Bronchial epithelial cell (primary cell): ENCODE results near the gene ZNF322. TPM values are rescaled to one million over a fixed set of nuclear protein-coding genes. Genes with fewer than 3 reads are reported as not detected.

ENCODE experiments used
- DNase-seq: peaks from one replicate; pipeline ENCODE4 v3.0.0-alpha.2; 2010; ENCODE audit warnings: low read depth
- FAIRE-seq: peaks from 2 replicates; lab custom pipeline; 2011; peaks lifted over from hg19 to GRCh38; lab: Jason Lieb, UNC
- H3K27me3 ChIP-seq: 2 replicates; pipeline ENCODE4 v1.5.1; 2011; ENCODE audit warnings: low read length; ENCODE audit not compliant: control insufficient read depth, insufficient read depth
- H3K36me3 ChIP-seq: 2 replicates; pipeline ENCODE4 v1.5.1; 2011; ENCODE audit warnings: low read length; ENCODE audit not compliant: control insufficient read depth, insufficient read depth
- H3K4me3 ChIP-seq: 2 replicates; pipeline ENCODE4 v1.5.1; 2011; ENCODE audit warnings: mild to moderate bottlenecking, low read depth, low read length, control low read depth
- total RNA-seq: library from RNA; depleted of rRNA; stranded (reverse); fragments of >200 nt; gene quantifications from 2 replicates; pipeline ENCODE4 v1.2.1, GENCODE V29; 2014
- TF ChIP-seq, protein P1 (sequence below): IDR thresholded peaks from 2 replicates; pipeline ENCODE4 v1.5.1; 2011; ENCODE audit warnings: mild to moderate bottlenecking, moderate library complexity, low read length, control low read depth, inconsistent platforms; ENCODE audit not compliant: insufficient read depth, severe bottlenecking

ZNF322 gene
- total RNA-seq, 1 donor from 2014 or later = 16.8 TPM

DNA sequence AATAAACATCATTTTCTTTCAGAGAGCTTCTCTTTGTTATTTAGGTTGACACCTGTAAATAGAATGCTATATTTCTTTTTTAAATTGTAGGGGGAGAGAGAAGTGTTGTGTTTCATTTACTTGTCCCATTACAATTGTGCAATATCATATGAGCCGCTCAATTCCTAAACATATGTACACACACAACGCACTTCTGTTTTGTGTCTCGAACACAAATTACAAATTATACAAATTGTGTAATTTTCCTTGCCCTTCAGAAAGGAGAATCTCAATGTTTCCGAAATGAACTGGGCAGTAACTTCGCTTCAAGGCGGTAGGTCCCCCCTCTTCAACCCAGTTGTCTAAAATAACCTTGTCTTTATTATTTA lies 65.4 kb downstream of the ZNF322 start:
- no peaks in the 10 kb centered on the region for H3K27me3 ChIP-seq
- FAIRE-seq (no peak), DNase-seq (no peak)
- H3K36me3 ChIP-seq = peaks cover 5% of the 10 kb centered on the region
- H3K4me3 ChIP-seq = no peak overlapping the region
- TF ChIP-seq, protein P1, sequence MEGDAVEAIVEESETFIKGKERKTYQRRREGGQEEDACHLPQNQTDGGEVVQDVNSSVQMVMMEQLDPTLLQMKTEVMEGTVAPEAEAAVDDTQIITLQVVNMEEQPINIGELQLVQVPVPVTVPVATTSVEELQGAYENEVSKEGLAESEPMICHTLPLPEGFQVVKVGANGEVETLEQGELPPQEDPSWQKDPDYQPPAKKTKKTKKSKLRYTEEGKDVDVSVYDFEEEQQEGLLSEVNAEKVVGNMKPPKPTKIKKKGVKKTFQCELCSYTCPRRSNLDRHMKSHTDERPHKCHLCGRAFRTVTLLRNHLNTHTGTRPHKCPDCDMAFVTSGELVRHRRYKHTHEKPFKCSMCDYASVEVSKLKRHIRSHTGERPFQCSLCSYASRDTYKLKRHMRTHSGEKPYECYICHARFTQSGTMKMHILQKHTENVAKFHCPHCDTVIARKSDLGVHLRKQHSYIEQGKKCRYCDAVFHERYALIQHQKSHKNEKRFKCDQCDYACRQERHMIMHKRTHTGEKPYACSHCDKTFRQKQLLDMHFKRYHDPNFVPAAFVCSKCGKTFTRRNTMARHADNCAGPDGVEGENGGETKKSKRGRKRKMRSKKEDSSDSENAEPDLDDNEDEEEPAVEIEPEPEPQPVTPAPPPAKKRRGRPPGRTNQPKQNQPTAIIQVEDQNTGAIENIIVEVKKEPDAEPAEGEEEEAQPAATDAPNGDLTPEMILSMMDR = no peak

DNA sequence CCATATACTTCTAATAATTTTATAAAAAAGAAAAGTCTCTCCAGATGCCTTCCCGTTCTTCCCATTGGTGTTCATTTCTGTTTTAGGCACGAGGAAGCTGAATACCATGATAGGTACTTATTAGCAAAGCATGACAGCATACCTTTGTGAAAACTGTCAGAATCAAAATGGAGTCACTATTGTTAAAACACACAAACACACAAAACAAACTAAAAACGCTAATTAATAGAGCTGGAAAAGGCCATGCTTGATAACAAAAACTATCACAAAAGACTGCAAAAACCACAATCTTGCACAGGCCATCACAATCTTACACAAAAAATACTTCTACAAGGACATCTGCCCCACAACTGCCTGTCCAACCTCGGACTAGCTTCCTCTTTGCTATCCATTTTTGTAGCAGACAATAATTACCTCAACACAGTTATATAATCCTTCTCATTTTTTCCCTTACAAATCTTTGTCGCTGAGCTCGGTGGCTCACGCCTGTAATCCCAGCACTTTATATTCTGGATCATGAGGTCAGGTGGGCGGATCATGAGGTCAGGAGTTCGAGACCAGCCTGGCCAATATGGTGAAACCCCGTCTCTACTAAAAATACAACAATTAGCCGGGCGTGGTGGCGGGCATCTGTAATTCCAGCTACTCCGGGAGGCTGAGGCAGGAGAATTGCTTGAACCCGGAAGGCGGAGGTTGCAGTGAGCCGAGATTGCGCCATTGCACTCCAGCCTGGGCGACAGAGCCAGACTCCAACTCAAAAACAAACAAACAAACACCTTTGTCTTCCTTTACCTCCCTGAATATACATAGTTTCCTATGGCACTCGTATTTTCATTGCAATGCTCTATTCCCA lies 66.0 kb downstream of the ZNF322 start:
- H3K27me3 ChIP-seq = no peaks in the 10 kb centered on the region
- FAIRE-seq = no peak
- TF ChIP-seq, protein P1 = no peak
- H3K4me3 ChIP-seq = no peak overlapping the region
- no peak for DNase-seq
- H3K36me3 ChIP-seq = peaks cover 3% of the 10 kb centered on the region

DNA sequence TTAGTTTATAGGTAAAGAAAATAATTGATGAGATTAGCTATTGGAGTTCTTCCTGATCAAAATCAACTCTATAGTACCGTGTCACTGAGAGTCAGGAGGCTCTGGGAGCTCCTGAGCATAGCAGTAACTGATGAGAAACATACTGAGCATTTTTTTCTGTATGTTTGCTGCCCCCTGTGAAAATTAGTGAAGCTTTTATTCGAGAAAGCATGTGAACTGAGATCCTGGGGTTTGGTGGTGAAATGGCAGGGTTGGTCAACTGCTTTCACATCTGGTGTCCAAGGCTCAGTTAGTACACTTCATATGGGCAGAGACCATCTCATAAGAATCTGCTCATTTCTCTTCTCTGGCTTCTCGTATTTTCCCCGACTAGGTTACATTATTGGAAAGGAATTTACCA lies 66.9 kb downstream of the ZNF322 start:
- no peak for FAIRE-seq
- no peaks in the 10 kb centered on the region for H3K36me3 ChIP-seq

DNA sequence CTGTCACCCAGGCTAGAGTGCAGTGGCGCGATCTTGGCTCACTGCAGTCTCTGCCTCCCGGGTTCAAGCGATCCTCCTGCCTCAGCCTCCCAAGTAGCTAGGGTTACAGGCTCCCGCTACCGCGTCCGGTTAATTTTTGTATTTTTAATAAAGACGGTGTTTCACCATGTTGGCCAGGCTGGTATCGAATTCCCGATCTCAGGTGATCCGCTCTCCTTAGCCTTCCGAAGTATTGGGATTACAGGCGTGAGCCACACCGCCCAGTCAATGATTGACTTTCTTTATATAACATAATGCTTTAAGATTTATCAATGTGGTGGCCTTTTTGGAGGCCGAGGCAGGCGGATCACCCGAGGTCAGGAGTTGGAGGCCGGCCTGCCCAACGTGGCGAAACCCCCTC lies 70.6 kb downstream of the ZNF322 start:
- DNase-seq (no peak), FAIRE-seq (no peak)
- no peak overlapping the region for H3K4me3 ChIP-seq
- TF ChIP-seq, protein P1 = no peak
- no peaks in the 10 kb centered on the region for H3K27me3 ChIP-seq
- H3K36me3 ChIP-seq = no peaks in the 10 kb centered on the region

More for the DNA sequence above, 66.9 kb downstream of the ZNF322 start:
- DNase-seq = no peak
- TF ChIP-seq, protein P1 = no peak
- H3K4me3 ChIP-seq = no peak overlapping the region
- H3K27me3 ChIP-seq = no peaks in the 10 kb centered on the region

Other genes starting within 250 kb of the ZNF322 start
- 1.2 and 1.6 TPM in 2 replicates for gene BTN3A3, start 219.2 kb downstream of the ZNF322 start, total RNA-seq
- 4.7 and 5.3 TPM in 2 replicates for gene BTN2A1, start 201.8 kb downstream of the ZNF322 start, total RNA-seq
- not detected in 2 replicates for gene BTN1A1, start 159.4 kb downstream of the ZNF322 start, total RNA-seq
- gene HMGN4, start 121.4 kb downstream of the ZNF322 start, total RNA-seq = 59.5 and 94.0 TPM in 2 replicates
- gene ABT1, start 62.8 kb downstream of the ZNF322 start, total RNA-seq = 16.1 and 16.8 TPM in 2 replicates